ENCODE data around the gene RGS5. TPM values are rescaled to one million over a fixed set of nuclear protein-coding genes. Genes with fewer than 3 reads are reported as not detected.

Gene RGS5
- total and polyA plus RNA-seq, 2 donors (not counting 3 experiments of a cell fraction or from before 2014, with no cell fraction given) = 287 to 770 TPM

DNA sequence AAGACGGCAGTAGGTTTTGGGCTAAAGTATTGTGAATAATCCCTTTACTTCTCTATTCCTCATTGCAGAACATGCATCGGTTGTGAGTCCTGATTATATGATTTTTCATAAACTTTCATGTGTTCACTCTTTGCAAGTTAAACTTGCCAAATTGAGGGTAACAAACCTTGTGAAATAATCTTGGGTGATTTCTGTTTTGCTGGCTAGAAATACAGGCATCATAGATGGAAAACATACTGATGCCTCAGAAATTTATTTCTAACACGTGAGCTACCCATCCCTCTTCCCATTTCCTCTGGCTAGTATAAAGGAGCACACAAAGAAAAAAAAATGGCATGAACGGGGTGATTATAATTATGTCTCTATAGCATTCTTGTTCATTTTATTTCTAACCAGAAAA is 39.6 kb downstream of the RGS5 start:
- Histone ChIP-seq H3K4me2 (ENCODE audit: insufficient read depth, low read length) (peak overlapping the region; percentile 0), H4K20me1 (replicated peaks; ENCODE audit: control insufficient read depth, extremely low read depth, insufficient read depth, low read length) (no peaks in the 10 kb centered on the region), H2AFZ (ENCODE audit: low read depth, low read length) (no peak overlapping the region), H3K27ac (ENCODE audit: insufficient read depth, low read depth, low read length) (no peak overlapping the region), H3K4me3 (replicated peaks in 1 of 3; ENCODE audit: insufficient read depth in 1 of 3, low read depth in 1 of 3, low read length in 3 of 3) (no peak overlapping the region), H3K27me3 (ENCODE audit: control insufficient read depth in 2 of 2, insufficient read depth in 2 of 2, low read length in 2 of 2) (no peaks in the 10 kb centered on the region), H3K9me3 (replicated peaks; ENCODE audit: control insufficient read depth, insufficient read depth, low read length) (no peaks in the 10 kb centered on the region), H3K4me1 (ENCODE audit: control insufficient read depth, extremely low read depth, insufficient read depth, low read length) (peaks cover 68% of the 10 kb centered on the region), H3K9ac (replicated peaks; ENCODE audit: extremely low read depth, insufficient read depth, low read length) (no peak overlapping the region), H3K36me3 (ENCODE audit: control insufficient read depth in 2 of 2, extremely low read depth in 1 of 2, insufficient read depth in 2 of 2, low read length in 2 of 2) (peaks cover 0 to 13% of the 10 kb centered on the region in 2 experiments), H3K9me1 (replicated peaks; ENCODE audit: control insufficient read depth, extremely low read depth, insufficient read depth, low read length) (no peaks in the 10 kb centered on the region), H3K79me2 (ENCODE audit: control insufficient read depth, insufficient read depth, low read length) (peaks cover 17% of the 10 kb centered on the region)
- ChIA-PET CTCF (interaction anchor here (1.1 to 3.8 kb wide), 5 partner anchors 10 to 285 kb away, joined by 4 to 16 read pairs (median 9); no protein-coding TSS in a partner anchor), POLR2A (no interaction called here)
- no peak for FAIRE-seq
- dilution Hi-C loops (cut with MboI; ENCODE audit: extremely low pct_ligation_motif_present, low sequenced_read_pairs) (no loop called here), intact Hi-C loops (cut with micrococcal nuclease) (no loop called here)
- TF ChIP-seq, protein P1, sequence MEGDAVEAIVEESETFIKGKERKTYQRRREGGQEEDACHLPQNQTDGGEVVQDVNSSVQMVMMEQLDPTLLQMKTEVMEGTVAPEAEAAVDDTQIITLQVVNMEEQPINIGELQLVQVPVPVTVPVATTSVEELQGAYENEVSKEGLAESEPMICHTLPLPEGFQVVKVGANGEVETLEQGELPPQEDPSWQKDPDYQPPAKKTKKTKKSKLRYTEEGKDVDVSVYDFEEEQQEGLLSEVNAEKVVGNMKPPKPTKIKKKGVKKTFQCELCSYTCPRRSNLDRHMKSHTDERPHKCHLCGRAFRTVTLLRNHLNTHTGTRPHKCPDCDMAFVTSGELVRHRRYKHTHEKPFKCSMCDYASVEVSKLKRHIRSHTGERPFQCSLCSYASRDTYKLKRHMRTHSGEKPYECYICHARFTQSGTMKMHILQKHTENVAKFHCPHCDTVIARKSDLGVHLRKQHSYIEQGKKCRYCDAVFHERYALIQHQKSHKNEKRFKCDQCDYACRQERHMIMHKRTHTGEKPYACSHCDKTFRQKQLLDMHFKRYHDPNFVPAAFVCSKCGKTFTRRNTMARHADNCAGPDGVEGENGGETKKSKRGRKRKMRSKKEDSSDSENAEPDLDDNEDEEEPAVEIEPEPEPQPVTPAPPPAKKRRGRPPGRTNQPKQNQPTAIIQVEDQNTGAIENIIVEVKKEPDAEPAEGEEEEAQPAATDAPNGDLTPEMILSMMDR (IDR thresholded peaks at IDR 0.05; ENCODE audit: extremely low read depth in 1 of 2, insufficient read depth in 1 of 2, low read depth in 1 of 2, low read length in 2 of 2) = no peak
- no peak for TF ChIP-seq POLR2A (IDR thresholded peaks at IDR 0.05; ENCODE audit: low read depth, low read length)
- TF ChIP-seq, protein P2, sequence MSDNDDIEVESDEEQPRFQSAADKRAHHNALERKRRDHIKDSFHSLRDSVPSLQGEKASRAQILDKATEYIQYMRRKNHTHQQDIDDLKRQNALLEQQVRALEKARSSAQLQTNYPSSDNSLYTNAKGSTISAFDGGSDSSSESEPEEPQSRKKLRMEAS (IDR thresholded peaks at IDR 0.05; ENCODE audit: insufficient read depth, insufficient read length) = no peak
- no peak for TF ChIP-seq GATA2 (IDR thresholded peaks at IDR 0.05; ENCODE audit: insufficient read depth, insufficient read length, low read depth, low read length)
- TF ChIP-seq FOS (IDR thresholded peaks at IDR 0.05; ENCODE audit: borderline replicate concordance, insufficient read depth, low read length) = no peak
- no peak for TF ChIP-seq POLR2AphosphoS5 (IDR thresholded peaks at IDR 0.05; ENCODE audit: insufficient read depth, low read depth, low read length)
- TF ChIP-seq MYC (IDR thresholded peaks at IDR 0.05; ENCODE audit: low read depth, low read length) = no peak
- TF ChIP-seq JUN (IDR thresholded peaks at IDR 0.05; ENCODE audit: borderline replicate concordance, insufficient read depth, insufficient read length, low read depth) = no peak
- TF ChIP-seq EZH2 (IDR thresholded peaks at IDR 0.05; ENCODE audit: borderline replicate concordance, low read depth, low read length, severe bottlenecking) = no peak
- DNase-seq (ENCODE audit: low read depth, low spot score) = no peak
- BruUV-seq (replicated peaks) = no TSS peak
